PC-9 (cell line): ENCODE results near the gene PPP4R3A.

Source experiments
- EZH2 ChIP-seq: fragments of 200-600 bp; sonication (generic); IDR thresholded peaks from 2 replicates; pipeline ENCODE4 v1.8.0; 2017; ENCODE audit warnings: antibody characterized with exemption, low read depth
- TF ChIP-seq, protein P1 (sequence below): fragments of 200-600 bp; sonication (generic); conservative IDR thresholded peaks from 2 replicates; pipeline ENCODE4 v1.6.1; 2017; ENCODE audit warnings: mixed run types, antibody characterized with exemption, mild to moderate bottlenecking, moderate library complexity

DNA sequence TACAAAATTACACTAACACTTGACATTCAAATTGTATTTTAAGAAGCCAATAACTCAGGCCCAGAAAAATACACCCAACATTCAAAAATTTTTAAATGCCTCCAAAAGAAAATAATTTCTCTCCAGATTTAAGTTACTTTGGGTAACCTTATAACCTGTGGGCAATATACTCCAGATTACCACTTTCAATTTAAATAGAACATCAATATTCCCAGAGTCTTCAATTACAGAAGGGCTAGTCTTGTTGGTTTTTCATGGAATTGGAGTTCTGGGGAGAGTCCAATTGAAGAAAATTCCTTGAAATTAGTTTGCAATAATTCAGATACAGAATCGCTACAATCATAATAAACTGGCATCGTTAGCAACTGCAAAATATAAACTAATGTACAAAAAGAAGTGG is 2.0 kb downstream of the PPP4R3A start:
- TF ChIP-seq, protein P1, sequence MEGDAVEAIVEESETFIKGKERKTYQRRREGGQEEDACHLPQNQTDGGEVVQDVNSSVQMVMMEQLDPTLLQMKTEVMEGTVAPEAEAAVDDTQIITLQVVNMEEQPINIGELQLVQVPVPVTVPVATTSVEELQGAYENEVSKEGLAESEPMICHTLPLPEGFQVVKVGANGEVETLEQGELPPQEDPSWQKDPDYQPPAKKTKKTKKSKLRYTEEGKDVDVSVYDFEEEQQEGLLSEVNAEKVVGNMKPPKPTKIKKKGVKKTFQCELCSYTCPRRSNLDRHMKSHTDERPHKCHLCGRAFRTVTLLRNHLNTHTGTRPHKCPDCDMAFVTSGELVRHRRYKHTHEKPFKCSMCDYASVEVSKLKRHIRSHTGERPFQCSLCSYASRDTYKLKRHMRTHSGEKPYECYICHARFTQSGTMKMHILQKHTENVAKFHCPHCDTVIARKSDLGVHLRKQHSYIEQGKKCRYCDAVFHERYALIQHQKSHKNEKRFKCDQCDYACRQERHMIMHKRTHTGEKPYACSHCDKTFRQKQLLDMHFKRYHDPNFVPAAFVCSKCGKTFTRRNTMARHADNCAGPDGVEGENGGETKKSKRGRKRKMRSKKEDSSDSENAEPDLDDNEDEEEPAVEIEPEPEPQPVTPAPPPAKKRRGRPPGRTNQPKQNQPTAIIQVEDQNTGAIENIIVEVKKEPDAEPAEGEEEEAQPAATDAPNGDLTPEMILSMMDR, result no peak
- TF ChIP-seq EZH2, result no peak
